GM12864 (cell line): Measurements from ENCODE around the gene P2RX4.

Experiments
- DNase-seq: peaks from one replicate; pipeline ENCODE4 v3.0.0-alpha.2; 2011; ENCODE audit warnings: low read depth
- H3K4me3 ChIP-seq: 2 replicates; pipeline ENCODE4 v1.5.1; 2011; ENCODE audit warnings: mild to moderate bottlenecking, low read depth, low read length, control low read depth
- CTCF ChIP-seq: IDR thresholded peaks from 2 replicates; pipeline ENCODE4 v1.5.1; 2011; ENCODE audit warnings: low read depth, mild to moderate bottlenecking, moderate library complexity, low read length, control low read depth, inconsistent platforms; ENCODE audit errors: missing control alignments

The P2RX4 gene

GRCh38 chr12:121264135-121264534 is 54.2 kb downstream of the P2RX4 start:
- H3K4me3 ChIP-seq = no peak overlapping the region
- TF ChIP-seq CTCF = no peak
- DNase-seq = no peak

- DNase-seq = no peak
These were observed 55.1 kb downstream of the P2RX4 start for GRCh38 chr12:121264951-121265515.

GRCh38 chr12:121267822-121268221 is 57.9 kb downstream of the P2RX4 start:
- no peak for TF ChIP-seq CTCF
- no peak for DNase-seq
- no peak overlapping the region for H3K4me3 ChIP-seq

More at GRCh38 chr12:121264951-121265515, 55.1 kb downstream of the P2RX4 start:
- no peak overlapping the region for H3K4me3 ChIP-seq
- no peak for TF ChIP-seq CTCF

GRCh38 chr12:121273364-121273896 is 63.5 kb downstream of the P2RX4 start:
- no peak for TF ChIP-seq CTCF
- no peak for DNase-seq
- H3K4me3 ChIP-seq = no peak overlapping the region

GRCh38 chr12:121274036-121274763 is 64.3 kb downstream of the P2RX4 start:
- no peak for TF ChIP-seq CTCF

GRCh38 chr12:121277374-121277759 is 67.4 kb downstream of the P2RX4 start:
- no peak for DNase-seq
- H3K4me3 ChIP-seq = no peak overlapping the region
- no peak for TF ChIP-seq CTCF

More at GRCh38 chr12:121274036-121274763, 64.3 kb downstream of the P2RX4 start:
- no peak for DNase-seq
- H3K4me3 ChIP-seq = no peak overlapping the region
